HepG2 (cell line): Measurements from ENCODE around the gene C10orf143. TPM values are rescaled to one million over a fixed set of nuclear protein-coding genes. Genes with fewer than 3 reads are reported as not detected.

Source experiments
- CENPX ChIP-seq: sonication (generic); formaldehyde crosslinking; IDR thresholded peaks from 2 replicates; pipeline ENCODE4 v1.9.0; 2021; ENCODE audit warnings: mild to moderate bottlenecking, missing genetic modification reagents, moderate library complexity
- HNF4A ChIP-seq: sonication (generic); formaldehyde crosslinking; IDR thresholded peaks from 2 replicates; pipeline ENCODE4 v1.4.0; 2020; ENCODE audit warnings: missing genetic modification reagents
- PRMT3 ChIP-seq: sonication (generic); formaldehyde crosslinking; IDR thresholded peaks from 2 replicates; pipeline ENCODE4 v1.8.1; 2022; ENCODE audit warnings: low read depth, mild to moderate bottlenecking, moderate library complexity, missing genetic modification reagents, borderline replicate concordance
- SIN3B ChIP-seq: fragments of 150-350 bp; IDR thresholded peaks from 2 replicates; pipeline ENCODE4 v1.6.1; 2014; ENCODE audit warnings: low read length
- SP140L ChIP-seq: sonication (generic); formaldehyde crosslinking; IDR thresholded peaks from 2 replicates; pipeline ENCODE4 v1.4.0; 2020; ENCODE audit warnings: missing genetic modification reagents, borderline replicate concordance
- SRSF4 ChIP-seq: fragments of 200-400 bp; formaldehyde crosslinking; IDR thresholded peaks from one replicate; pipeline ENCODE4 v1.6.1; 2018; ENCODE audit warnings: mild to moderate bottlenecking, low read depth, low read length, moderate library complexity; ENCODE audit not compliant: poor library complexity, severe bottlenecking
- SRY ChIP-seq: sonication (generic); formaldehyde crosslinking; IDR thresholded peaks from 2 replicates; pipeline ENCODE4 v1.8.0; 2022; ENCODE audit warnings: mild to moderate bottlenecking, missing genetic modification reagents
- TFE3 ChIP-seq: IDR thresholded peaks from 2 replicates; pipeline ENCODE4 v1.6.1; 2016
- THRA ChIP-seq: sonication (generic); formaldehyde crosslinking; IDR thresholded peaks from 2 replicates; pipeline ENCODE4 v1.4.0; 2020; ENCODE audit warnings: missing genetic modification reagents, borderline replicate concordance
- ZBED4 ChIP-seq: sonication (generic); formaldehyde crosslinking; IDR thresholded peaks from 2 replicates; pipeline ENCODE4 v1.4.0; 2020; ENCODE audit warnings: missing genetic modification reagents, borderline replicate concordance
- ZBTB8A ChIP-seq: sonication (generic); formaldehyde crosslinking; IDR thresholded peaks from 2 replicates; pipeline ENCODE4 v1.4.0; 2020; ENCODE audit warnings: mild to moderate bottlenecking, low read depth, missing genetic modification reagents, borderline replicate concordance
- ZC3H13 ChIP-seq: sonication (generic); formaldehyde crosslinking; IDR thresholded peaks from 2 replicates; pipeline ENCODE4 v1.8.1; 2023; ENCODE audit warnings: mild to moderate bottlenecking, missing genetic modification reagents, moderate library complexity
- ZNF276 ChIP-seq: sonication (generic); formaldehyde crosslinking; IDR thresholded peaks from 2 replicates; pipeline ENCODE4 v1.4.0; 2020; ENCODE audit warnings: mild to moderate bottlenecking, low read depth, missing genetic modification reagents
- ZNF543 ChIP-seq: sonication (generic); formaldehyde crosslinking; IDR thresholded peaks from 2 replicates; pipeline ENCODE4 v1.4.0; 2020; ENCODE audit warnings: mild to moderate bottlenecking, missing genetic modification reagents
- ZNF572 ChIP-seq: sonication (generic); formaldehyde crosslinking; IDR thresholded peaks from 2 replicates; pipeline ENCODE4 v1.5.1; 2020; ENCODE audit warnings: mild to moderate bottlenecking, missing genetic modification reagents
- ZNF576 ChIP-seq: sonication (generic); formaldehyde crosslinking; IDR thresholded peaks from 2 replicates; pipeline ENCODE4 v1.4.0; 2020; ENCODE audit warnings: mild to moderate bottlenecking, missing genetic modification reagents
- ZNF616 ChIP-seq: sonication (generic); formaldehyde crosslinking; IDR thresholded peaks from 2 replicates; pipeline ENCODE4 v1.5.0; 2020; ENCODE audit warnings: low read depth, mild to moderate bottlenecking, missing genetic modification reagents
- ZNF709 ChIP-seq: sonication (generic); formaldehyde crosslinking; IDR thresholded peaks from 2 replicates; pipeline ENCODE4 v1.5.0; 2020; ENCODE audit warnings: mild to moderate bottlenecking, missing genetic modification reagents
- polyA plus RNA-seq, 8 experiments: library from polyadenylated mRNA; depleted of rRNA in 3 of 8; stranded (reverse) in 7 of 8; unstranded in 1 of 8; fragments of >200 nt; fragmentation: Illumina TruSeq in 4 of 8; extraction: Trizol in 4 of 8; gene quantifications; 2 replicates each; pipeline versions ENCODE4 v1.2.1 to v1.2.3, GENCODE V29; 2011 to 2016; ENCODE audit warnings: low read depth in 4 of 8, missing spikeins in 1 of 8, mixed read lengths in 1 of 8; ENCODE audit not compliant: insufficient read depth in 1 of 8
- total RNA-seq, 5 experiments: library from RNA; depleted of rRNA; stranded (reverse); fragments of >200 nt; fragmentation: Illumina TruSeq; extraction: Trizol; gene quantifications; 2 replicates each; pipeline ENCODE4 v1.2.3, GENCODE V29; 2016; ENCODE audit warnings: low read depth in 1 of 5

The C10orf143 gene
- total and polyA plus RNA-seq, 2 of the 13 experiments (the other 11 are each of a cell fraction or from before 2014, with no cell fraction given) = 0.21 to 0.91 TPM

GRCh38 chr10:130110246-130111112 is at the start of gene C10orf143 (continued):
- TF ChIP-seq SP140L (CRISPR knock-in tag) (0 out of 2 replicates have a peak, but pooled peaks have one; percentile 84), HNF4A (CRISPR knock-in tag) (no peak), ZBED4 (CRISPR knock-in tag) (peak; percentile 29; the same call in 1 of the 2 replicates), PRMT3 (CRISPR knock-in tag) (no peak), SRY (CRISPR knock-in tag) (peak; percentile 76), ZNF572 (0 out of 2 replicates have a peak, but pooled peaks have one; percentile 67), CENPX (CRISPR knock-in tag) (no peak), ZNF616 (no peak), ZNF276 (CRISPR knock-in tag) (no peak), ZNF543 (CRISPR knock-in tag) (peak; percentile 58), SRSF4 (no peak), SIN3B (peak; percentile 56; the same call in 1 of the 2 replicates), ZBTB8A (CRISPR knock-in tag) (no peak; the same call in 1 of the 2 replicates), ZC3H13 (CRISPR knock-in tag) (0 out of 2 replicates have a peak, but pooled peaks have one; percentile 84), ZNF709 (CRISPR knock-in tag) (peak; percentile 67; the same call in 1 of the 2 replicates), TFE3 (CRISPR knock-in tag) (no peak), THRA (CRISPR knock-in tag) (peak; percentile 21), ZNF576 (CRISPR knock-in tag) (no peak)
